Tibial nerve (tissue), 4 donors: ENCODE results near the gene VSTM2L. TPM values are rescaled to one million over a fixed set of nuclear protein-coding genes. Genes with fewer than 3 reads are reported as not detected.
A peak's percentile ranks its signal among the peaks of the same experiment; 100 is the strongest.

Experiments
- DNase-seq, 2 donors: peaks; one replicate each; pipeline ENCODE4 v3.0.0-alpha.2; 2019; ENCODE audit warnings: low spot score in 2 of 2
- H3K27ac ChIP-seq, 4 donors: fragments of 200-600 bp; sonication (generic) in 3 of 4; one replicate each; pipeline ENCODE4 v1.5.1; 2017 to 2019; ENCODE audit warnings: mild to moderate bottlenecking in 1 of 4
- H3K27me3 ChIP-seq, 2 donors: fragments of 200-600 bp; sonication (generic) in 1 of 2; one replicate each; pipeline versions ENCODE4 v1.5.1 to v1.6.0; 2017 to 2019
- H3K36me3 ChIP-seq, 3 donors: fragments of 200-600 bp; sonication (generic); one replicate each; pipeline ENCODE4 v1.5.1; 2018 to 2019
- H3K4me1 ChIP-seq, 4 donors: fragments of 200-600 bp; sonication (generic) in 3 of 4; one replicate each; pipeline ENCODE4 v1.5.1; 2017 to 2019
- H3K4me3 ChIP-seq, 4 donors: fragments of 200-600 bp; sonication (generic) in 3 of 4; one replicate each; pipeline ENCODE4 v1.5.1; 2017 to 2019; ENCODE audit warnings: mild to moderate bottlenecking in 1 of 4, moderate library complexity in 1 of 4
- H3K9me3 ChIP-seq, 4 donors: fragments of 200-600 bp; sonication (generic) in 3 of 4; one replicate each; pipeline ENCODE4 v1.5.1; 2017 to 2019
- EP300 ChIP-seq, 2 donors: sonication (generic); formaldehyde crosslinking; IDR thresholded peaks; one replicate each; pipeline ENCODE4 v1.6.1; 2017; ENCODE audit warnings: antibody characterized with exemption in 2 of 2, mild to moderate bottlenecking in 1 of 2
- POLR2A ChIP-seq, 2 donors: fragments of 450-650 bp; IDR thresholded peaks; one replicate each; pipeline ENCODE4 v1.6.1; 2017; ENCODE audit warnings: antibody characterized with exemption in 2 of 2, mild to moderate bottlenecking in 2 of 2, moderate library complexity in 2 of 2
- WGBS, 2 donors: methylation state at CpG; one replicate each; pipeline ENCODE4 v1.1.5; 2018; 5-methylcytosine and 5-hydroxymethylcytosine counted together
- total RNA-seq, 4 donors: library from RNA; depleted of rRNA; stranded (reverse); fragments of >200 nt; gene quantifications; one replicate each; pipeline ENCODE4 v1.1.0, GENCODE V29; 2016
- TF ChIP-seq, protein P1 (sequence below), 5 experiments: fragments of 200-600 bp in 3 of 5; fragments of 450-650 bp in 2 of 5; sonication (generic) in 3 of 5; IDR thresholded peaks; one replicate each; pipeline ENCODE4 v1.5.1; 2016 to 2019; ENCODE audit warnings: antibody characterized with exemption in 5 of 5, mild to moderate bottlenecking in 3 of 5, moderate library complexity in 2 of 5

Gene VSTM2L
- total RNA-seq, 4 donors from 2014 or later: 0.44 TPM; not detected in 3

DNA sequence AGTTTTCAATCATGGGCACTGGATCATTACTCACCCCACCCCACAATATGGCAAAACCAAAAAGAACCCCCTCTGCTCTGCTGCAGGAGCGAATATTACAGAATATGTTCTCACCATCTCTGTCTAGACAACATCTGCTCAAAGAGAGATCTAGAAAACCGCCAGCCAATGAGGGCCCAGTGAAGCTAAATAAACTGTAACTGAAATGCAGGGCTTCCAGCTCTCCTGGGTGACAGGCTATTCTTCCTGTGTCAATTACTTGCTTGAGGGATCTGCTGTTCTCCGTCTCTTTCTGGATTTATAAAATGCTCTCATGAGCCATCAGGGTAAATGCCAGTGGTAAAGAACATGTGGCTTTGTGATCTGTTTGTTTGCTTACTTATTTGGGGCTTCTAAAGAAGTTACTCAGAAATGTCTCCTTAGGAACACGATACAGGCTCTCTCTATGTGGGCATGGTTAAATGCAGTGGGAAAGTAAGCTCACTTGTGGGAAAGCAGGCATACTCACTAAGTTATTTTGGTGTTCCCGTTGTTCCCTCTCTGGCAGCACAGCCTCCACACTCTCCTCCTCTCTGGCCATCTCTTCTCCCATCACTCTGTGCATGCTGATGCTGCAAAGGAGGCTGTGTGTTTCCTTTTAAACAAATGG lies 85.5 kb downstream of the VSTM2L start:
- Histone ChIP-seq H3K27me3 (no peaks in the 10 kb centered on the region), H3K36me3 (peaks cover 0 to 56% (median 0%) of the 10 kb centered on the region in 3 donors), H3K27ac (peak overlapping the region in 1 of 4 donors; percentile 44), H3K4me3 (no peak overlapping the region), H3K4me1 (peaks cover 0 to 55% (median 10%) of the 10 kb centered on the region in 4 donors), H3K9me3 (no peaks in the 10 kb centered on the region)
- no peak for DNase-seq
- 81 to 84% methylated on average over 5 of the region's 5 CpGs for WGBS, 2 donors
- no peak for TF ChIP-seq POLR2A (IDR thresholded peaks at IDR 0.05)
- TF ChIP-seq EP300 (IDR thresholded peaks at IDR 0.05): no peak
- TF ChIP-seq, protein P1, sequence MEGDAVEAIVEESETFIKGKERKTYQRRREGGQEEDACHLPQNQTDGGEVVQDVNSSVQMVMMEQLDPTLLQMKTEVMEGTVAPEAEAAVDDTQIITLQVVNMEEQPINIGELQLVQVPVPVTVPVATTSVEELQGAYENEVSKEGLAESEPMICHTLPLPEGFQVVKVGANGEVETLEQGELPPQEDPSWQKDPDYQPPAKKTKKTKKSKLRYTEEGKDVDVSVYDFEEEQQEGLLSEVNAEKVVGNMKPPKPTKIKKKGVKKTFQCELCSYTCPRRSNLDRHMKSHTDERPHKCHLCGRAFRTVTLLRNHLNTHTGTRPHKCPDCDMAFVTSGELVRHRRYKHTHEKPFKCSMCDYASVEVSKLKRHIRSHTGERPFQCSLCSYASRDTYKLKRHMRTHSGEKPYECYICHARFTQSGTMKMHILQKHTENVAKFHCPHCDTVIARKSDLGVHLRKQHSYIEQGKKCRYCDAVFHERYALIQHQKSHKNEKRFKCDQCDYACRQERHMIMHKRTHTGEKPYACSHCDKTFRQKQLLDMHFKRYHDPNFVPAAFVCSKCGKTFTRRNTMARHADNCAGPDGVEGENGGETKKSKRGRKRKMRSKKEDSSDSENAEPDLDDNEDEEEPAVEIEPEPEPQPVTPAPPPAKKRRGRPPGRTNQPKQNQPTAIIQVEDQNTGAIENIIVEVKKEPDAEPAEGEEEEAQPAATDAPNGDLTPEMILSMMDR (IDR thresholded peaks at IDR 0.05): no peak

DNA sequence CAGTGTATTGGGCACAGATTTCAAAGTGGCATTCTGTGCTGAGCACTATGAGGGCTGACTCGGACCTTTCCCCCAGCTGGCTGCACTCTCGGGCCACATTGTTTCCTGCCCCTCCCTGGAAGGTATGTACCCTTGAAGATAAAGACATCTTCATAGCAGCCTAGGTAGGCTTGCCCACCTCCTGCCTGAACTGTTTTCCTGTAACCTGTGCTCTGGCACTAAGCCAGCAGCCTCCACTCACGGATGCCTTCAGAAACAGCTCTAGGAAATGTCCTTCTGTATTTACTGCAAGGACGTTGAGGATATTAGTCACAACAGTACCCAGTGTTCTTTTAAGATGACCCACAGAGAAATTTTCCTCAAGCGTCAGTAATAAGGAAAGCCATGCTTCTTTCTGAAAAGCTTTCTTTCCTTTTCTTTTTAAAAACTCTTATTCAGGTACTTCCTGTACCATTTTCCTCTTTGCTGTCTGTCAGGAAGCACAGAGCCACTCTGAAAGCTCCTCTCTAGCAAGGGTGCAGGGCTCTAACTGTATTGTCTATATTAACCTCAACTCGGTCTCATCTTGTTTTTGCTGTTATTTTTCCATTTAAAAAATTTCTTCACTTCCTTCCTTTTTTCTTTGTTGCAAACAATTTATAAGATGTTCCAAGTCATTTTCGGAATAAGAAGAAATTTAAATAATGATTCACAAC lies 86.8 kb downstream of the VSTM2L start:
- no peaks in the 10 kb centered on the region for H3K27me3 ChIP-seq
- H3K27ac ChIP-seq: no peak overlapping the region
- no peaks in the 10 kb centered on the region for H3K9me3 ChIP-seq
- DNase-seq: no peak
- WGBS, 2 donors: 70% methylated on average over 7 of the region's 7 CpGs
- peaks cover 0 to 46% (median 10%) of the 10 kb centered on the region in 4 donors for H3K4me1 ChIP-seq
- TF ChIP-seq EP300 (IDR thresholded peaks at IDR 0.05) (no peak), POLR2A (IDR thresholded peaks at IDR 0.05) (no peak)
- TF ChIP-seq, protein P1 (IDR thresholded peaks at IDR 0.05): no peak
- peaks cover 0 to 57% (median 0%) of the 10 kb centered on the region in 3 donors for H3K36me3 ChIP-seq
- no peak overlapping the region for H3K4me3 ChIP-seq

- no peak overlapping the region for H3K27ac ChIP-seq
- no peak overlapping the region for H3K4me3 ChIP-seq
- no peak for DNase-seq
- H3K27me3 ChIP-seq: no peaks in the 10 kb centered on the region
- TF ChIP-seq POLR2A (IDR thresholded peaks at IDR 0.05) (no peak), EP300 (IDR thresholded peaks at IDR 0.05) (no peak)
- TF ChIP-seq, protein P1 (IDR thresholded peaks at IDR 0.05): no peak
- 78 to 88% methylated on average over 10 of the region's 10 CpGs for WGBS, 2 donors
- H3K4me1 ChIP-seq: peaks cover 0 to 37% (median 10%) of the 10 kb centered on the region in 4 donors
- peaks cover 0 to 66% (median 3%) of the 10 kb centered on the region in 3 donors for H3K36me3 ChIP-seq
- no peaks in the 10 kb centered on the region for H3K9me3 ChIP-seq
Measured at GRCh38 chr20:37990571-37991151, 87.7 kb downstream of the VSTM2L start.

- no peak for DNase-seq
- Histone ChIP-seq H3K27ac (no peak overlapping the region), H3K9me3 (no peaks in the 10 kb centered on the region), H3K4me1 (peaks cover 0 to 31% (median 9%) of the 10 kb centered on the region in 4 donors), H3K36me3 (peaks cover 0 to 72% (median 3%) of the 10 kb centered on the region in 3 donors), H3K27me3 (no peaks in the 10 kb centered on the region), H3K4me3 (no peak overlapping the region)
- 76 to 80% methylated on average over 4 of the region's 4 CpGs for WGBS, 2 donors
- TF ChIP-seq EP300 (IDR thresholded peaks at IDR 0.05) (no peak), POLR2A (IDR thresholded peaks at IDR 0.05) (no peak)
Measured at GRCh38 chr20:37991157-37991866, 88.4 kb downstream of the VSTM2L start.

DNA sequence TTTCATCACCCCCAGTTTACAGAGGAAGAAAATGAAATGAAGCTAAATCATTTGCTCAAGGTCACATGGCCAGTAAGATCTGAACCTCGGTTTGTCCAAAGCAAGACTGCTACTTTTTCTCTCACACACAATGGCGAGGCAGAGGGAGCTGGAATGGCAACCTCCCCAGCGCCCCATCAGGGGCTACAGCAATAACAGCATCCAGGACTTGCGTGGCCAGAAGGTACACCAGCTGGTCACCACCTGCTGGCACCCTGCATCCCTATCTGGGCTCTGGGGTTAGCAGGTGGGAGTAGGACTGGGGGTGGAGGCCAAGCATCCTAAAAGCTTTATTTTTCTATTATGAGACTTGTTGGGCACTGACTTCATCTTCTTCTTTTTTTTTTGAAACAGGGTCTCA lies 89.0 kb downstream of the VSTM2L start:
- WGBS, 2 donors: 93 to 95% methylated on average over 4 of the region's 4 CpGs
- no peak overlapping the region for H3K27ac ChIP-seq
- no peak for TF ChIP-seq EP300 (IDR thresholded peaks at IDR 0.05)
- no peak for TF ChIP-seq POLR2A (IDR thresholded peaks at IDR 0.05)
- TF ChIP-seq, protein P1 (IDR thresholded peaks at IDR 0.05): no peak
- no peaks in the 10 kb centered on the region for H3K27me3 ChIP-seq
- no peaks in the 10 kb centered on the region for H3K9me3 ChIP-seq
- no peak overlapping the region for H3K4me3 ChIP-seq
- H3K36me3 ChIP-seq: peaks cover 0 to 72% (median 3%) of the 10 kb centered on the region in 3 donors
- peaks cover 0 to 25% (median 6%) of the 10 kb centered on the region in 4 donors for H3K4me1 ChIP-seq
- DNase-seq: no peak
